Activated CD8-positive, alpha-beta T cell treated with anti-CD3 and anti-CD28 coated beads for 36 hours (primary cell): Measurements from ENCODE around the gene TLE4. TPM values are rescaled to one million over a fixed set of nuclear protein-coding genes. Genes with fewer than 3 reads are reported as not detected.

Experiments
- ATAC-seq: fragments of 200-7000 bp; cut with Tn5 transposase; one replicate; pipeline ENCODE4 v1.10.0; 2021; ENCODE audit warnings: mild to moderate bottlenecking, moderate library complexity
- CTCF ChIA-PET: fragments of 350-600 bp; sonication (Branson Sonifier 250); formaldehyde crosslinking; loops from one replicate; lab custom pipeline; 2021; ENCODE audit warnings: antibody characterized with exemption; lab: Charles Lee
- POLR2A ChIA-PET: fragments of 350-600 bp; sonication (Branson Sonifier 250); formaldehyde crosslinking; loops from one replicate; lab custom pipeline; 2021; ENCODE audit warnings: antibody characterized with exemption; lab: Charles Lee
- DNase-seq: peaks from one replicate; pipeline ENCODE4 v3.0.0-alpha.2; 2020
- H3K27ac Mint-ChIP-seq: one replicate; pipeline ENCODE4 v1.8.0; 2021; ENCODE audit warnings: mild to moderate bottlenecking, mixed read lengths
- H3K27me3 Mint-ChIP-seq: one replicate; pipeline ENCODE4 v1.8.0; 2021; ENCODE audit warnings: mixed read lengths
- H3K36me3 Mint-ChIP-seq: one replicate; pipeline ENCODE4 v1.8.0; 2021; ENCODE audit warnings: low read depth, mixed read lengths
- H3K4me1 Mint-ChIP-seq: one replicate; pipeline ENCODE4 v1.8.0; 2021; ENCODE audit warnings: low read depth, mixed read lengths
- H3K4me3 Mint-ChIP-seq: one replicate; pipeline ENCODE4 v1.8.0; 2021; ENCODE audit warnings: mild to moderate bottlenecking, moderate library complexity, mixed read lengths
- H3K9me3 Mint-ChIP-seq: one replicate; pipeline ENCODE4 v1.8.0; 2021; ENCODE audit warnings: mixed read lengths
- CTCF ChIP-seq: fragments of 200-600 bp; IDR thresholded peaks from one replicate; pipeline ENCODE4 v1.8.0; 2022; ENCODE audit warnings: antibody characterized with exemption, mild to moderate bottlenecking
- intact Hi-C: fragments of 100-400 bp; cut with micrococcal nuclease; formaldehyde crosslinking; loops from one replicate; pipeline ENCODE4 v1.10.0; 2022
- total RNA-seq, 2 experiments: library from RNA; stranded (reverse); gene quantifications; one replicate each; pipeline ENCODE4 v1.2.3, GENCODE V29; 2021

The TLE4 gene
- total RNA-seq, 2 experiments from 2014 or later, result 30.8 to 31.9 TPM

GRCh38 chr9:79621916-79622575 is 50.3 kb downstream of the TLE4 start:
- Mint-ChIP-seq H3K4me3 (no peak overlapping the region), H3K36me3 (peaks cover 17% of the 10 kb centered on the region), H3K4me1 (peaks cover 63% of the 10 kb centered on the region), H3K9me3 (peaks cover 9% of the 10 kb centered on the region), H3K27ac (no peak overlapping the region), H3K27me3 (no peaks in the 10 kb centered on the region)
- POLR2A ChIA-PET, result no interaction called here
- intact Hi-C loops, result no loop called here
- ATAC-seq, result no peak
- TF ChIP-seq CTCF, result no peak
- CTCF ChIA-PET, result no interaction called here
- DNase-seq, result no peak

- Mint-ChIP-seq H3K27me3 (no peaks in the 10 kb centered on the region), H3K4me1 (peaks cover 74% of the 10 kb centered on the region), H3K4me3 (peak overlapping the region; percentile 11), H3K9me3 (peaks cover 9% of the 10 kb centered on the region), H3K36me3 (peaks cover 24% of the 10 kb centered on the region), H3K27ac (peak overlapping the region; percentile 89)
- no peak for TF ChIP-seq CTCF
- ATAC-seq (peak; percentile 94), DNase-seq (peak; percentile 78)
- intact Hi-C loops, result loop anchor here (2.0 kb wide), 1 partner anchor 51 kb away; no protein-coding TSS in a partner anchor
- ChIA-PET CTCF (interaction anchor here (0.8 to 1.3 kb wide), 4 partner anchors 10 to 52 kb away, joined by 3 to 4 read pairs (median 3); partner anchors contain the start of gene TLE4), POLR2A (interaction anchor here (0.7 to 2.8 kb wide), 6 partner anchors 9 to 52 kb away, joined by 3 to 11 read pairs (median 4); partner anchors contain the start of gene TLE4)
Observed at GRCh38 chr9:79623799-79624721, 52.3 kb downstream of the TLE4 start.

- Mint-ChIP-seq H3K4me1 (peaks cover 78% of the 10 kb centered on the region), H3K4me3 (no peak overlapping the region), H3K27me3 (no peaks in the 10 kb centered on the region), H3K27ac (no peak overlapping the region), H3K36me3 (peaks cover 16% of the 10 kb centered on the region), H3K9me3 (no peaks in the 10 kb centered on the region)
- intact Hi-C loops, result no loop called here
- POLR2A ChIA-PET, result no interaction called here
- no peak for TF ChIP-seq CTCF
- CTCF ChIA-PET, result no interaction called here
- DNase-seq (no peak), ATAC-seq (no peak)
Observed at GRCh38 chr9:79629721-79630120, 58.0 kb downstream of the TLE4 start.

- H3K36me3 Mint-ChIP-seq, result peaks cover 18% of the 10 kb centered on the region
- CTCF ChIA-PET, result no interaction called here
- intact Hi-C loops, result no loop called here
- peak overlapping the region; percentile 39 for H3K4me3 Mint-ChIP-seq
- POLR2A ChIA-PET, result interaction anchor here (3.6 kb wide), 1 partner anchor 59 kb away, joined by 17 read pairs; the partner anchor contains the start of gene TLE4
- DNase-seq (no peak), ATAC-seq (peak; percentile 77)
- H3K27me3 Mint-ChIP-seq, result no peaks in the 10 kb centered on the region
- H3K27ac Mint-ChIP-seq, result peak overlapping the region; percentile 88
- no peaks in the 10 kb centered on the region for H3K9me3 Mint-ChIP-seq
- H3K4me1 Mint-ChIP-seq, result peaks cover 83% of the 10 kb centered on the region
- no peak for TF ChIP-seq CTCF
Observed at GRCh38 chr9:79630521-79631403, 59.0 kb downstream of the TLE4 start.
